Small intestine (tissue), 7 donors: ENCODE results near the gene CLCNKA. TPM values are rescaled to one million over a fixed set of nuclear protein-coding genes. Genes with fewer than 3 reads are reported as not detected.
"Not testable (repeated sequence)": the region's sequence is repeated elsewhere in the genome, so short reads cannot be mapped to it uniquely, and the experiment has no call there.

ENCODE experiments used
- DNase-seq, 2 donors: peaks; one replicate each; pipeline versions ENCODE4 v3.0.0 to v3.0.0-alpha.2; 2013
- FAIRE-seq: peaks from 2 replicates; lab custom pipeline; 2012; peaks lifted over from hg19 to GRCh38; lab: Jason Lieb, UNC
- H3K27ac ChIP-seq, 3 donors: one replicate each; pipeline ENCODE4 v1.5.1; 2013; ENCODE audit warnings: low read length in 2 of 3, mild to moderate bottlenecking in 2 of 3, control low read depth in 1 of 3, inconsistent platforms in 1 of 3, low read depth in 1 of 3, moderate library complexity in 1 of 3
- H3K27me3 ChIP-seq, 3 donors: one replicate each; pipeline ENCODE4 v1.6.1; 2013; ENCODE audit warnings: low read length in 3 of 3, inconsistent platforms in 1 of 3; ENCODE audit not compliant: control insufficient read depth in 3 of 3, insufficient read depth in 3 of 3
- H3K36me3 ChIP-seq, 3 donors: one replicate each; pipeline ENCODE4 v1.6.1; 2013; ENCODE audit warnings: low read length in 3 of 3, inconsistent platforms in 1 of 3, low read depth in 1 of 3, mild to moderate bottlenecking in 1 of 3, moderate library complexity in 1 of 3; ENCODE audit not compliant: control insufficient read depth in 3 of 3, insufficient read depth in 2 of 3
- H3K4me1 ChIP-seq, 3 donors: one replicate each; pipeline ENCODE4 v1.6.1; 2013; ENCODE audit warnings: low read length in 2 of 3, inconsistent platforms in 1 of 3, low read depth in 1 of 3, mild to moderate bottlenecking in 1 of 3, moderate library complexity in 1 of 3; ENCODE audit not compliant: control insufficient read depth in 3 of 3, insufficient read depth in 2 of 3
- H3K4me3 ChIP-seq, 3 donors: one replicate each; pipeline ENCODE4 v1.5.1; 2013; ENCODE audit warnings: low read length in 3 of 3, control low read depth in 1 of 3, inconsistent platforms in 1 of 3, low read depth in 1 of 3, mild to moderate bottlenecking in 1 of 3, moderate library complexity in 1 of 3
- H3K9me3 ChIP-seq, 2 donors: one replicate each; pipeline ENCODE4 v1.6.1; 2013; ENCODE audit warnings: low read depth in 1 of 2, low read length in 1 of 2; ENCODE audit not compliant: control insufficient read depth in 2 of 2, insufficient read depth in 1 of 2
- WGBS, 3 donors: extraction: QIAGEN DNeasy Blood & Tissue Kit; methylation state at CpG; one replicate each; pipeline ENCODE4 v1.1.7; 2013; 5-methylcytosine and 5-hydroxymethylcytosine counted together
- polyA plus RNA-seq, 4 donors: library from polyadenylated mRNA; stranded (reverse) in 3 of 4; unstranded in 1 of 4; fragments of 200-250 nt in 3 of 4; fragments of 120-200 nt in 1 of 4; gene quantifications; one replicate each; pipeline versions ENCODE4 v1.2.1 to v1.2.3, GENCODE V29; 2013
- donor health status: healthy with polysubstance abuse.
- donor health status: control.
- donor health status: control.
- donor health status: Bipolar disorder and iron deficiency.
- donor health status: healthy.

Gene CLCNKA
- polyA plus RNA-seq, 4 donors, result 0.06 to 0.22 (median 0.21) TPM; not detected in 1

GRCh38 chr1:16056521-16056912 lies 34.7 kb downstream of the CLCNKA start:
- H3K27ac ChIP-seq, H3K4me3 ChIP-seq, FAIRE-seq, H3K27me3 ChIP-seq, DNase-seq, H3K36me3 ChIP-seq, H3K9me3 ChIP-seq: not testable (repeated sequence)
- 40 to 55% (median 44%) methylated on average over 2 to 4 of the region's 4 CpGs for WGBS, 3 donors
- H3K4me1 ChIP-seq, result peaks cover 0 to 13% (median 0%) of the 10 kb centered on the region in 3 donors

- WGBS, 3 donors, result 62 to 68% (median 68%) methylated on average over 4 to 7 of the region's 7 CpGs
- H3K36me3 ChIP-seq, DNase-seq, H3K27me3 ChIP-seq, H3K27ac ChIP-seq, H3K4me3 ChIP-seq, FAIRE-seq, H3K9me3 ChIP-seq: not testable (repeated sequence)
- H3K4me1 ChIP-seq, result peaks cover 0 to 13% (median 0%) of the 10 kb centered on the region in 3 donors
Observed at GRCh38 chr1:16057314-16057915, 35.6 kb downstream of the CLCNKA start.

DNA sequence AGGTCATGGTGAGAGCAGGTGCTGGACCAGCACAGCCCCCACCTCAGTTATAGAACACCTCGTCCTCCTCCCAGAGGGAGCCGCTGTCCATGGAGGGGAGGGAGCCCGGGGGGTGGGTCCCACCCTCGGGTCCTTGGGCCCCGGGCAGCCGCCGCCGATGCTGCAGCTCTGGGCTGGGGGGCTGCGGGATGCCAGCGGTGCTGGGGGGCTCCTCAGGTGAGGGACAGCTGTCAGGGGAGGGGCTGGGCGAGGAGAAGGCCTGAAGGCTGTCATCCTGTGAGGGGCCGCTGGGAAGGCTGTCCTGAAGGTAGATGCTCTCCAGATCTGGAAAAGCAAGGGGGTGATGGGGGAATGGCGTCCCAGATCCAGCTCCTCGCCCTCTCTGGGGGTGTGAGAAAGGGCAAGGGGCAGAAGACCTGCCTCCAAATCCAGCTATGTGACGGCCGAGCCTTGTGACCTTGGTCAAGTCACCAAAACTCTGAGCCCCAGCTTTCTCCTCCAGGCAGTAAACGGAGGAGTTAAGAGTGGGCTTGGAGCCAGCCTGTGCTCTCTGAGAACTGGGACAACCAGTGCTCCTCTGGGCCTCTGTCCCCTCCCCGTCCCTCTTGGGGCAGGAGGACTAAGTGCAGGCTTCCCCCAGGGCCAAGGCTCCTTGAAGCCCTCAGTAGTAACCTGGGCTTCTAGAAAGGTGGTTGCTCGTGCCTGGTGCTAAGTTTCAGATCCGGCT lies 36.7 kb downstream of the CLCNKA start:
- not testable (repeated sequence) for H3K27ac ChIP-seq, H3K36me3 ChIP-seq, FAIRE-seq, H3K27me3 ChIP-seq, H3K4me3 ChIP-seq, DNase-seq, H3K9me3 ChIP-seq
- WGBS, 3 donors, result 61 to 69% (median 61%) methylated on average over 12 to 17 of the region's 20 CpGs
- peaks cover 0 to 13% (median 0%) of the 10 kb centered on the region in 3 donors for H3K4me1 ChIP-seq

DNA sequence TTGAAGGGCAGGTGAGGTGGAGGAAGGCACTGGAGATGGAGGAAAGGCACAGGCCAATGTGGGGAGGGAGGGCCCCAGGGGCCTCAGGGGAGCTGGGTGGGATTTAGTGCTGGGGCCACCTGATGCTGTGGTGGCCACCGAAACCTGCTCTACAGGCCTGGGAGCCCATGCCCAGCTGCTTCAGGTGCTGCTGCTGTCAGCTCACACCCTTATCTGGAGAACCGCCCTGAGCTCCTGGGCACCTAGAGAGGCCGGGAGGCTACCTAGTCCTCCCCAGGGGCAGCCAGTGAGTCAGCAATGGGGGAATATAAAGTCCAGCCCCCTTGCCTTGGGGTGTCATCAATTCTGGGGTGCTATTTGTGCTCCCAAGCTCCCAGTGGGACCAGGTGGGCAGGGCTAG lies 39.4 kb downstream of the CLCNKA start:
- 19 to 55% (median 49%) methylated on average over 2 to 3 of the region's 3 CpGs for WGBS, 3 donors
- no peak for DNase-seq
- Histone ChIP-seq H3K27ac (no peak overlapping the region), H3K36me3 (no peaks in the 10 kb centered on the region), H3K4me3 (no peak overlapping the region), H3K27me3 (no peaks in the 10 kb centered on the region), H3K4me1 (peaks cover 0 to 29% (median 0%) of the 10 kb centered on the region in 3 donors), H3K9me3 (no peaks in the 10 kb centered on the region)
- FAIRE-seq, result no peak

DNA sequence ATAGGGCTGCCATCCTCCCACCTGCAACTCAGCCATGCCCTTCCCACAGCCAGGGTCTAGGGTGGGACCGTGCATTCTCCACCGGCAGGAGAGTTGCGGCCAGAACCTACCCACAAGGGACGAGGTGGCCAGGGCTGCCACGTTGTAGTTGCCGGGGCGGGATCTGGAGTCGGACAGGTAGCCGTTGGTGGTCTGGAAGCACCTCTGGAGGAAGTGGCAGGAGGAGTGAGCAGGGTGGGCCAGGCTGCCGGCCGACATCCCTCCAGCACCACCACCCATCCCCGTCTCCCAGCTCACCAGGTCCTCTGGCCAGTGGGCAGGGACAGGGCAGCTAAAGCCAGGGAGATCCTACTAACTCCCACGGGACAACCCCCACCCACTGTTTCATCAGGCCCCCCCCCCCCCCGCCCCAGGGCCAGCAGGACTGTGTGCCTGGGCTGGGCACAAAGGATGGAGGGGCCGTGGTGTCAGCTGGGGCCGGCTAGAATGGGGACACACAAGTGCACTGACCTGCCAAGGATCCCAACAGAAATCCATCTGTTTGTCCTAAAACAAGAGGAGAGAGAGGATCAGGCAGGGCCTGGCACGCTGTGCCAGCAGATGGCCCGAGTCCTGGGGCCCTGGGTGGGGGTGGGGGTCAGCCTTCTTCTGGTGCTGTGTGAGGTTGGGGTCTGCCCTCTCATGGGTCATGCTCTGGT lies 40.3 kb downstream of the CLCNKA start:
- not testable (repeated sequence) for H3K9me3 ChIP-seq, DNase-seq, H3K4me3 ChIP-seq, H3K36me3 ChIP-seq, FAIRE-seq, H3K27ac ChIP-seq, H3K27me3 ChIP-seq
- peaks cover 0 to 37% (median 0%) of the 10 kb centered on the region in 3 donors for H3K4me1 ChIP-seq
- WGBS, 3 donors, result 72 to 83% (median 78%) methylated on average over 16 to 18 of the region's 18 CpGs

GRCh38 chr1:16062687-16063075 lies 40.8 kb downstream of the CLCNKA start:
- DNase-seq, H3K9me3 ChIP-seq, FAIRE-seq, H3K27me3 ChIP-seq, H3K36me3 ChIP-seq, H3K4me3 ChIP-seq, H3K27ac ChIP-seq: not testable (repeated sequence)
- peaks cover 0 to 42% (median 0%) of the 10 kb centered on the region in 3 donors for H3K4me1 ChIP-seq
- 83 to 88% (median 87%) methylated on average over 9 of the region's 9 CpGs for WGBS, 3 donors

GRCh38 chr1:16063226-16063829 lies 41.5 kb downstream of the CLCNKA start:
- WGBS, 3 donors, result 87 to 92% (median 91%) methylated on average over 15 of the region's 15 CpGs
- DNase-seq (no peak), FAIRE-seq (no peak)
- Histone ChIP-seq H3K27me3 (no peaks in the 10 kb centered on the region), H3K9me3 (no peaks in the 10 kb centered on the region), H3K27ac (no peak overlapping the region), H3K4me1 (peaks cover 0 to 49% (median 0%) of the 10 kb centered on the region in 3 donors), H3K36me3 (no peaks in the 10 kb centered on the region), H3K4me3 (no peak overlapping the region)

DNA sequence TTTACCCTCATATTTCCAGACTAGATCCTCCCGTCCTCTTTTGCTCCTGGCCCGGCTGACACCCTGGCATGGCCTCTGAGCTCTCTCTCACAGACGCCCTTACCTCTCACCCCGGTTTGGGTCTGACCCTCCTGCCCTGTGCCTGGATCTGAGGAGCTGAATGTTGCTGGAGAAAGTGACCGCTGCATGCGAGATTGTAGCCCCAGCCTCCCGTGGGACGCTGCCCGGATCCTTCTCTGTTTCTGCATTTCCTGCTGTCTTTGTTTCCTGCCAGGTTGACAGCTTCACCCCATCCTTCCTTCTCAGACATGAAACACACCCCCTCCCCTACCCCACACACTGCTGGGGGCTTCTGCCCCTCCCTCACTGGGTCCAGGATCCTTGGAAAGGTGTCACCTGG lies 42.1 kb downstream of the CLCNKA start:
- WGBS, 3 donors, result 59 to 75% (median 59%) methylated on average over 9 of the region's 9 CpGs
- H3K9me3 ChIP-seq, result no peaks in the 10 kb centered on the region
- FAIRE-seq, result no peak

More for the DNA sequence above, 42.1 kb downstream of the CLCNKA start:
- H3K4me3 ChIP-seq, result no peak overlapping the region
- DNase-seq, result no peak
- no peak overlapping the region for H3K27ac ChIP-seq
- peaks cover 0 to 54% (median 0%) of the 10 kb centered on the region in 3 donors for H3K4me1 ChIP-seq
- H3K36me3 ChIP-seq, result no peaks in the 10 kb centered on the region
- H3K27me3 ChIP-seq, result no peaks in the 10 kb centered on the region
